ENCODE results near the gene ZMAT5.

GRCh38 chr22:29734838-29735237 is 32.0 kb downstream of the ZMAT5 start:
- TF ChIP-seq PATZ1 (CRISPR knock-in tag; IDR thresholded peaks at IDR 0.05; ENCODE audit: borderline replicate concordance) = no peak
- TF ChIP-seq, protein P1, sequence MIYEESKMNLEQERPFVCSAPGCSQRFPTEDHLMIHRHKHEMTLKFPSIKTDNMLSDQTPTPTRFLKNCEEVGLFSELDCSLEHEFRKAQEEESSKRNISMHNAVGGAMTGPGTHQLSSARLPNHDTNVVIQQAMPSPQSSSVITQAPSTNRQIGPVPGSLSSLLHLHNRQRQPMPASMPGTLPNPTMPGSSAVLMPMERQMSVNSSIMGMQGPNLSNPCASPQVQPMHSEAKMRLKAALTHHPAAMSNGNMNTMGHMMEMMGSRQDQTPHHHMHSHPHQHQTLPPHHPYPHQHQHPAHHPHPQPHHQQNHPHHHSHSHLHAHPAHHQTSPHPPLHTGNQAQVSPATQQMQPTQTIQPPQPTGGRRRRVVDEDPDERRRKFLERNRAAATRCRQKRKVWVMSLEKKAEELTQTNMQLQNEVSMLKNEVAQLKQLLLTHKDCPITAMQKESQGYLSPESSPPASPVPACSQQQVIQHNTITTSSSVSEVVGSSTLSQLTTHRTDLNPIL (CRISPR knock-in tag; IDR thresholded peaks at IDR 0.05; ENCODE audit: low read depth) = no peak
- no peak for TF ChIP-seq ZFP3 (CRISPR knock-in tag; IDR thresholded peaks at IDR 0.05)
- no peak for TF ChIP-seq CSRNP3 (CRISPR knock-in tag; IDR thresholded peaks at IDR 0.05)
- TF ChIP-seq ISL1 (CRISPR knock-in tag; IDR thresholded peaks at IDR 0.05) = no peak
- no peak for TF ChIP-seq ZFP30 (CRISPR knock-in tag; IDR thresholded peaks at IDR 0.05)
- no peak for TF ChIP-seq ARNTL (CRISPR knock-in tag; IDR thresholded peaks at IDR 0.05; ENCODE audit: borderline replicate concordance, low read depth)
- no peak for TF ChIP-seq ESRRG (CRISPR knock-in tag; IDR thresholded peaks at IDR 0.05)
- no peak for TF ChIP-seq POU6F1 (CRISPR knock-in tag; IDR thresholded peaks at IDR 0.05; ENCODE audit: borderline replicate concordance, low read depth)

Data from SK-N-SH treated with all-trans-retinoic acid at 6 μM for 48 hours (cell line).